CD14-positive monocyte (primary cell): ENCODE data around the gene NFIL3. TPM values are rescaled to one million over a fixed set of nuclear protein-coding genes. Genes with fewer than 3 reads are reported as not detected.

Source experiments
- DNase-seq, 3 donors: peaks; one replicate each; pipeline ENCODE4 v3.0.0-alpha.2; 2011 to 2022
- H2AFZ ChIP-seq: 2 replicates; pipeline ENCODE4 v1.6.0; 2012; ENCODE audit warnings: mild to moderate bottlenecking, low read depth, low read length, inconsistent platforms; ENCODE audit not compliant: insufficient read depth, poor library complexity, severe bottlenecking
- H3K27ac ChIP-seq, 2 donors: 1 replicate in 1 of 2; 2 replicates in 1 of 2; pipeline ENCODE4 v1.5.1; 2012 to 2013; ENCODE audit warnings: low read length in 2 of 2, control low read depth in 1 of 2, inconsistent platforms in 1 of 2, low read depth in 1 of 2, mild to moderate bottlenecking in 1 of 2
- H3K27me3 ChIP-seq, 2 donors: one replicate each; pipeline versions ENCODE4 v1.6.0 to v1.6.1; 2011 to 2013; ENCODE audit warnings: low read length in 2 of 2; ENCODE audit not compliant: control insufficient read depth in 2 of 2, insufficient read depth in 2 of 2
- H3K36me3 ChIP-seq, 2 donors: replicated peaks in 1 of 2; 1 replicate in 1 of 2; 2 replicates in 1 of 2; pipeline versions ENCODE4 v1.5.1 to v1.6.1; 2012 to 2013; ENCODE audit warnings: low read length in 2 of 2, control low read depth in 1 of 2, inconsistent platforms in 1 of 2, mild to moderate bottlenecking in 1 of 2; ENCODE audit not compliant: insufficient read depth in 2 of 2, control insufficient read depth in 1 of 2
- H3K4me1 ChIP-seq, 2 donors: 1 replicate in 1 of 2; 2 replicates in 1 of 2; pipeline versions ENCODE4 v1.5.1 to v1.6.1; 2012 to 2013; ENCODE audit warnings: low read length in 2 of 2, control low read depth in 1 of 2, inconsistent platforms in 1 of 2, mild to moderate bottlenecking in 1 of 2, moderate library complexity in 1 of 2; ENCODE audit not compliant: insufficient read depth in 2 of 2, control insufficient read depth in 1 of 2
- H3K4me2 ChIP-seq: replicated peaks from 2 replicates; pipeline ENCODE3; 2012; ENCODE audit warnings: low read length, moderate library complexity, mild to moderate bottlenecking; ENCODE audit not compliant: poor library complexity, severe bottlenecking; ENCODE audit errors: extremely low read depth
- H3K4me3 ChIP-seq, 3 experiments: fragments of 200-600 bp in 1 of 3; sonication (generic) in 1 of 3; replicated peaks in 1 of 3; 1 replicate in 2 of 3; 2 replicates in 1 of 3; pipeline ENCODE4 v1.5.1; 2011 to 2013; ENCODE audit warnings: low read length in 3 of 3, mild to moderate bottlenecking in 3 of 3, control low read depth in 2 of 3, low read depth in 2 of 3, inconsistent platforms in 1 of 3, moderate library complexity in 1 of 3
- H3K79me2 ChIP-seq: 2 replicates; pipeline ENCODE4 v1.6.0; 2012; ENCODE audit warnings: mild to moderate bottlenecking, control low read depth, inconsistent platforms, low read length, moderate library complexity; ENCODE audit not compliant: insufficient read depth
- H3K9ac ChIP-seq: 2 replicates; pipeline ENCODE4 v1.6.0; 2017; ENCODE audit warnings: low read length, mild to moderate bottlenecking; ENCODE audit not compliant: insufficient read depth, poor library complexity, severe bottlenecking
- H3K9me3 ChIP-seq, 2 donors: replicated peaks in 1 of 2; 1 replicate in 1 of 2; 2 replicates in 1 of 2; pipeline versions ENCODE4 v1.5.1 to v1.6.1; 2012 to 2013; ENCODE audit warnings: low read length in 2 of 2, control low read depth in 1 of 2; ENCODE audit not compliant: control insufficient read depth in 1 of 2, insufficient read depth in 1 of 2
- H4K20me1 ChIP-seq: 2 replicates; pipeline ENCODE4 v1.6.0; 2012; ENCODE audit warnings: mild to moderate bottlenecking, low read length, control low read depth, moderate library complexity; ENCODE audit not compliant: insufficient read depth
- H3K27ac Mint-ChIP-seq, 7 donors: one replicate each; pipeline ENCODE4 v1.8.0; 2020; ENCODE audit warnings: mild to moderate bottlenecking in 7 of 7, mixed read lengths in 7 of 7, moderate library complexity in 6 of 7, inconsistent platforms in 2 of 7
- H3K27me3 Mint-ChIP-seq, 3 donors: one replicate each; pipeline ENCODE4 v1.8.0; 2021 to 2022; ENCODE audit warnings: low read depth in 3 of 3, mild to moderate bottlenecking in 3 of 3, mixed read lengths in 3 of 3, moderate library complexity in 3 of 3, inconsistent platforms in 1 of 3
- H3K36me3 Mint-ChIP-seq, 2 donors: one replicate each; pipeline ENCODE4 v1.8.0; 2020; ENCODE audit warnings: mixed read lengths in 2 of 2, inconsistent platforms in 1 of 2, mild to moderate bottlenecking in 1 of 2
- H3K4me1 Mint-ChIP-seq: one replicate; pipeline ENCODE4 v1.8.0; 2020; ENCODE audit warnings: mild to moderate bottlenecking, mixed read lengths
- H3K4me3 Mint-ChIP-seq, 2 donors: one replicate each; pipeline ENCODE4 v1.8.0; 2020; ENCODE audit warnings: mild to moderate bottlenecking in 2 of 2, mixed read lengths in 2 of 2, moderate library complexity in 1 of 2
- H3K9me3 Mint-ChIP-seq, 7 donors: one replicate each; pipeline ENCODE4 v1.8.0; 2020 to 2022; ENCODE audit warnings: mixed read lengths in 7 of 7, mild to moderate bottlenecking in 6 of 7, moderate library complexity in 6 of 7, inconsistent platforms in 2 of 7
- CTCF ChIP-seq: fragments of 200-600 bp; IDR thresholded peaks from one replicate; pipeline ENCODE4 v1.8.0; 2022; ENCODE audit warnings: antibody characterized with exemption, mild to moderate bottlenecking
- WGBS: methylation state at CpG from one replicate; pipeline ENCODE4 v1.1.5; 2013; ENCODE audit warnings: missing lambda C conversion rate; ENCODE audit not compliant: insufficient coverage; 5-methylcytosine and 5-hydroxymethylcytosine counted together
- intact Hi-C, 2 donors: fragments of 100-400 bp; cut with micrococcal nuclease; formaldehyde crosslinking; loops; one replicate each; pipeline versions ENCODE4 v1.15.0 to v1.15.1; 2023
- polyA plus RNA-seq, 3 donors: library from polyadenylated mRNA; depleted of rRNA in 1 of 3; unstranded in 2 of 3; stranded (reverse) in 1 of 3; fragments of 300-500 nt in 2 of 3; fragments of >200 nt in 1 of 3; fragmentation: Illumina TruSeq in 2 of 3; gene quantifications; 1 replicate in 2 of 3; 2 replicates in 1 of 3; pipeline ENCODE4 v1.2.3, GENCODE V29; 2012 to 2021

Gene NFIL3
- polyA plus RNA-seq, 3 donors, result 18.6 to 253 (median 64.0) TPM

- H3K79me2 ChIP-seq, result no peaks in the 10 kb centered on the region
- no peak overlapping the region for H2AFZ ChIP-seq
- intact Hi-C loops, result loop anchor here in 1 of 2 donors (5.0 to 10.0 kb wide), 4 partner anchors 126 to 624 kb away; partner anchors contain the start of gene SYK
- Mint-ChIP-seq H3K4me3 (peak overlapping the region in 1 of 2 donors; percentile 61), H3K27ac (peak overlapping the region; percentile 51 to 86 (median 85)), H3K36me3 (no peaks in the 10 kb centered on the region), H3K4me1 (peaks cover 48% of the 10 kb centered on the region), H3K9me3 (peaks cover 0 to 4% (median 0%) of the 10 kb centered on the region in 7 donors), H3K27me3 (peaks cover 0 to 8% (median 4%) of the 10 kb centered on the region in 3 donors)
- no peak for DNase-seq
- H4K20me1 ChIP-seq, result no peaks in the 10 kb centered on the region
- no peaks in the 10 kb centered on the region for H3K36me3 ChIP-seq
- H3K9ac ChIP-seq, result no peak overlapping the region
- peak overlapping the region in 1 of 3 experiments; percentile 7 for H3K4me3 ChIP-seq
- H3K4me1 ChIP-seq, result peaks cover 41 to 46% of the 10 kb centered on the region in 2 donors
- no peak for TF ChIP-seq CTCF
- WGBS, result no CpG with 5 or more reads among the region's 2 CpGs
- H3K27ac ChIP-seq, result peak overlapping the region in 1 of 2 donors; percentile 39
- H3K27me3 ChIP-seq, result no peaks in the 10 kb centered on the region
- peak overlapping the region; percentile 26 for H3K4me2 ChIP-seq
- H3K9me3 ChIP-seq, result no peaks in the 10 kb centered on the region
These were observed 4.8 kb upstream of the NFIL3 start for GRCh38 chr9:91428436-91428835.

GRCh38 chr9:91427873-91428272, 4.2 kb upstream of the NFIL3 start:
- Histone ChIP-seq H3K27me3 (no peaks in the 10 kb centered on the region), H3K9ac (no peak overlapping the region), H3K79me2 (peaks cover 4% of the 10 kb centered on the region), H3K36me3 (no peaks in the 10 kb centered on the region), H2AFZ (no peak overlapping the region), H3K9me3 (no peaks in the 10 kb centered on the region), H3K4me1 (peaks cover 41 to 46% of the 10 kb centered on the region in 2 donors), H4K20me1 (peaks cover 4% of the 10 kb centered on the region), H3K27ac (peak overlapping the region in 1 of 2 donors; percentile 39), H3K4me2 (no peak overlapping the region), H3K4me3 (no peak overlapping the region)
- peaks cover 48% of the 10 kb centered on the region for H3K4me1 Mint-ChIP-seq
- H3K4me3 Mint-ChIP-seq, result peak overlapping the region in 1 of 2 donors; percentile 1
- peak overlapping the region; percentile 51 to 86 (median 85) for H3K27ac Mint-ChIP-seq
- H3K36me3 Mint-ChIP-seq, result peaks cover 3 to 4% of the 10 kb centered on the region in 2 donors
- whole genome bisulfite sequencing, result 17% methylated on average over 1 of the region's 2 CpGs
- TF ChIP-seq CTCF, result no peak
- DNase-seq, result peak in 2 of 3 donors; percentile 58 to 75
- intact Hi-C loops, result loop anchor here in 1 of 2 donors (5.0 to 10.0 kb wide), 4 partner anchors 126 to 623 kb away; partner anchors contain the start of gene SYK
- peaks cover 0 to 12% (median 8%) of the 10 kb centered on the region in 3 donors for H3K27me3 Mint-ChIP-seq
- H3K9me3 Mint-ChIP-seq, result peaks cover 0 to 6% (median 1%) of the 10 kb centered on the region in 7 donors
